ENCODE measurements around the gene MPP1.

DNA sequence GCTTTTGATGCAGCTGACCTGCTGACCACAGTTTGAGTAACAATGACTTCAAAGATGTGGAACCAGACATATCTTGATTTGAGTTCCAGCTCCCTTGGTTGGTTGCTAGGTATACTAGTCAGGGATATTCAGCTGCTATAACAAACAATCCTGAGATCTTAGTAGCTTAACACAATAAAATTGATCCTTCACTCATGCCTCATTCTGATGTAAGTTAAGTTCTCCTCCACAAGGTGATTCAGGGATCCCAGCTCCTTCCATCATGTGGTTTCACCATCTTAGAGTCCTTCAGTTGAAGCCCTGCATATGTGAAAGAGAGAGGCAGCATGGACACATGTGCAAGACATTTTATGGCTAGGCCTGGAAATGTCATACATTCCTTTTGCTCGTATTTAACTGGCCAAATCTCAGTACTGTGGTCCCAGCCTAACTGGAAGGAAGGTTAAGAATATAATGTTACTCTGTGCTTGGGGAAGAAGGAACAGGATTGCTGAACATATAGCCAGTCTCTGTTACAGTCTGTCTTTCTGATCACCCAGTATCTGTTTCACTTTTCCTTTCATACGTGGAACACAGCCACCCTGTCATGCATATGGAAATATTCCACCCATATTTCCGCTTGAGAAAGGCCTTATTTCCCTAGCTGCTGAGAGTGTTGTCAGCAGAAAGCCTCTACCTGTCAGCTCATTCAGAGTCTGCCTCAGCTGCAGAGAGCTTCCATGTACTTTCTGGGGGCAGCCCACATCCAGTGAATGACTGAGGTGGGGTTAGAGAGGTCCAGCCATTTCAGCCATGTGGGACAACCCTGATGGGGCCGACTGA lies 22.1 kb upstream of the MPP1 start:
- TF ChIP-seq LEF1 (IDR thresholded peaks at IDR 0.05; ENCODE audit: borderline replicate concordance): no peak
- TF ChIP-seq FOXK2 (IDR thresholded peaks at IDR 0.05): no peak
- no peak for TF ChIP-seq SP1 (IDR thresholded peaks at IDR 0.05)
- no peak for TF ChIP-seq ARNT (IDR thresholded peaks at IDR 0.05)
- TF ChIP-seq FOXM1 (IDR thresholded peaks at IDR 0.05; ENCODE audit: borderline replicate concordance): no peak

Measured in HEK293T (cell line).